ENCODE measurements around the gene ZNF630. TPM values are rescaled to one million over a fixed set of nuclear protein-coding genes. Genes with fewer than 3 reads are reported as not detected.

ZNF630 gene
- total and polyA plus RNA-seq, 9 of the 15 experiments (the other 6 are each of a cell fraction or from before 2014, with no cell fraction given): 0.06 to 1.1 (median 0.34) TPM

- CTCF ChIA-PET (ENCODE audit: low intra/inter-chr PET ratio): no interaction called here
- WGBS (ENCODE audit: insufficient coverage, low coverage, missing lambda C conversion rate): 28% methylated on average over 2 of the region's 3 CpGs
- no peak overlapping the region for H3K27ac ChIP-seq (ENCODE audit: extremely low read depth, low read depth, low read length)
- no peaks in the 10 kb centered on the region for H3K9me3 ChIP-seq (replicated peaks; ENCODE audit: control insufficient read depth, insufficient read depth, low read depth, low read length)
- H3K79me2 ChIP-seq (ENCODE audit: control insufficient read depth, insufficient read depth, low read length): no peaks in the 10 kb centered on the region
- DNase-seq (ENCODE audit: extremely low read depth in 1 of 4, low spot score in 3 of 4) (peak in 1 of 4 experiments; percentile 10), ATAC-seq (no peak), FAIRE-seq (no peak)
- H4K20me1 ChIP-seq (replicated peaks; ENCODE audit: control insufficient read depth, insufficient read depth, low read length): no peaks in the 10 kb centered on the region
- POLR2A ChIA-PET: no interaction called here
- H3K36me3 ChIP-seq (ENCODE audit: control insufficient read depth, insufficient read depth, low read length): no peaks in the 10 kb centered on the region
- peaks cover 0 to 7% of the 10 kb centered on the region in 2 experiments; a peak in 2 of 5 replicates for H3K4me1 ChIP-seq (replicated peaks in 1 of 2; ENCODE audit: control insufficient read depth in 2 of 2, insufficient read depth in 2 of 2, low read length in 2 of 2)
- no peaks in the 10 kb centered on the region for H3K9me1 ChIP-seq (ENCODE audit: control insufficient read depth, insufficient read depth, low read length)
- H2AFZ ChIP-seq (ENCODE audit: low read depth, low read length): no peak overlapping the region
- H3K9ac ChIP-seq (ENCODE audit: insufficient read depth in 1 of 2, low read depth in 2 of 2, low read length in 2 of 2): no peak overlapping the region
- in situ Hi-C loops (cut with MboI): no loop called here
- no peak overlapping the region for H3K4me3 ChIP-seq
- H3K27me3 ChIP-seq (ENCODE audit: control insufficient read depth in 2 of 2, insufficient read depth in 2 of 2, low read length in 2 of 2): no peaks in the 10 kb centered on the region
- no peak overlapping the region for H3K4me2 ChIP-seq (ENCODE audit: insufficient read depth, low read length)
- intact Hi-C loops (cut with micrococcal nuclease): no loop called here
- BruUV-seq (replicated peaks): no TSS peak
- no peak for TF ChIP-seq HIVEP1 (CRISPR knock-in tag; IDR thresholded peaks at IDR 0.05)
- no peak for TF ChIP-seq HDAC6 (IDR thresholded peaks at IDR 0.05; ENCODE audit: low read depth, low read length)
- no peak for TF ChIP-seq ZC3H11A (IDR thresholded peaks at IDR 0.05; ENCODE audit: low read depth, low read length)
- no peak for TF ChIP-seq SUPT5H (IDR thresholded peaks at IDR 0.05)
- no peak for TF ChIP-seq ZNF589 (CRISPR knock-in tag; IDR thresholded peaks at IDR 0.05; ENCODE audit: low read depth)
- no peak for TF ChIP-seq ZNF232 (CRISPR knock-in tag; IDR thresholded peaks at IDR 0.05)
- TF ChIP-seq ZNF384 (IDR thresholded peaks at IDR 0.05; ENCODE audit: low read depth, low read length): peak; percentile 54
- no peak for TF ChIP-seq NFIX (CRISPR knock-in tag; IDR thresholded peaks at IDR 0.05; ENCODE audit: low read depth)
- TF ChIP-seq ELF1 (tag; IDR thresholded peaks at IDR 0.05): no peak
- no peak for TF ChIP-seq TAF1 (IDR thresholded peaks at IDR 0.05; ENCODE audit: control insufficient read depth, extremely low read depth, insufficient read depth, low read length, severe bottlenecking)
- TF ChIP-seq BRF1 (IDR thresholded peaks at IDR 0.05; ENCODE audit: borderline replicate concordance, extremely low read depth, insufficient read length): no peak
- no peak for TF ChIP-seq ZNF449 (CRISPR knock-in tag; IDR thresholded peaks at IDR 0.05)
- TF ChIP-seq PHB2 (IDR thresholded peaks at IDR 0.05; ENCODE audit: low read depth): no peak
- no peak for TF ChIP-seq ZNF280A (IDR thresholded peaks at IDR 0.05; ENCODE audit: low read depth, partially characterized antibody)
- TF ChIP-seq POLR2A (conservative IDR thresholded peaks at IDR 0.05): no peak
- no peak for TF ChIP-seq AFF1 (IDR thresholded peaks at IDR 0.05; ENCODE audit: low read depth in 1 of 2, partially characterized antibody in 2 of 2)
Observed at GRCh38 chrX:48068096-48068887, 3.1 kb downstream of the ZNF630 start.

Measured in K562 (cell line).